ENCODE data around the gene GZF1.

DNA sequence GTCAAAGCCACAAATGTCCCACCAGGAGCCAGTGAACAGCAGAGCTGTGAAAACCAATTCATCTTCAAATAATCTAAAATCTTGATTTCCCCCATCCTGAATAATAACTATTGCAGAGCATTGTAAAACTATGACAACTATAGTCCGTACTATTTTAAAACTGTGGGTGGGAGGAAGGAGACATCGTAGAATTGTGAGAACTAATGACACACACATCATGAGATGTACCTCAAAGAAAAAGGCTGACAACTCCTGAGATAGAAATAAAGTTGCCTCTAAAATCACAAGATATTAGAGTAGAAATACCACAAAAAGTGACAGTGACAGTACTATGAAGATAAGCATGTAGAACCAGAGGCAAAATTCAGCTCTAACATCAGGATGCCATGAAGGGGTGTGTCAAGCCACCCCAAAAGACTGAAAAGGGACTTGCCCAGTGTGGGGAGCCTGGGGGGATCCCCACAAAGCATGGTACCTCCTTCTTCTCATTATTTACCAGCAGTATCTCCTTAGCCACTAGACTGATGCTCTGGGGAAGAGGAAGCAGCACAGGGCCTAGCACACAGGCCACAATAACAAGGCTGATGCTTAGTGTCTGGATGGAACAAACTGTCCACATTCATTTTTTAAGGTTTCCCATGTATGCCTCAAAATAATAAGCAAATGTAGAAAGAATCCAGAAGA, 45.9 kb downstream of the GZF1 start:
- TF ChIP-seq, protein P1, sequence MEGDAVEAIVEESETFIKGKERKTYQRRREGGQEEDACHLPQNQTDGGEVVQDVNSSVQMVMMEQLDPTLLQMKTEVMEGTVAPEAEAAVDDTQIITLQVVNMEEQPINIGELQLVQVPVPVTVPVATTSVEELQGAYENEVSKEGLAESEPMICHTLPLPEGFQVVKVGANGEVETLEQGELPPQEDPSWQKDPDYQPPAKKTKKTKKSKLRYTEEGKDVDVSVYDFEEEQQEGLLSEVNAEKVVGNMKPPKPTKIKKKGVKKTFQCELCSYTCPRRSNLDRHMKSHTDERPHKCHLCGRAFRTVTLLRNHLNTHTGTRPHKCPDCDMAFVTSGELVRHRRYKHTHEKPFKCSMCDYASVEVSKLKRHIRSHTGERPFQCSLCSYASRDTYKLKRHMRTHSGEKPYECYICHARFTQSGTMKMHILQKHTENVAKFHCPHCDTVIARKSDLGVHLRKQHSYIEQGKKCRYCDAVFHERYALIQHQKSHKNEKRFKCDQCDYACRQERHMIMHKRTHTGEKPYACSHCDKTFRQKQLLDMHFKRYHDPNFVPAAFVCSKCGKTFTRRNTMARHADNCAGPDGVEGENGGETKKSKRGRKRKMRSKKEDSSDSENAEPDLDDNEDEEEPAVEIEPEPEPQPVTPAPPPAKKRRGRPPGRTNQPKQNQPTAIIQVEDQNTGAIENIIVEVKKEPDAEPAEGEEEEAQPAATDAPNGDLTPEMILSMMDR (IDR thresholded peaks at IDR 0.05), result no peak
- TF ChIP-seq EZH2 (IDR thresholded peaks at IDR 0.05; ENCODE audit: borderline replicate concordance, insufficient read depth, low read depth, low read length, poor library complexity, severe bottlenecking), result no peak
